Lower leg skin (tissue), 3 donors: ENCODE data around the gene TEC.

Experiments used
- CTCF ChIP-seq, 3 donors: fragments of 450-650 bp; IDR thresholded peaks; one replicate each; pipeline ENCODE4 v1.5.1; 2016; ENCODE audit warnings: antibody characterized with exemption in 3 of 3, mild to moderate bottlenecking in 3 of 3, moderate library complexity in 2 of 3
- POLR2A ChIP-seq, 2 donors: fragments of 450-650 bp; IDR thresholded peaks; one replicate each; pipeline ENCODE4 v1.6.1; 2016 to 2017; ENCODE audit warnings: antibody characterized with exemption in 2 of 2, mild to moderate bottlenecking in 1 of 2, moderate library complexity in 1 of 2

- no peak for TF ChIP-seq CTCF (IDR thresholded peaks at IDR 0.05)
- TF ChIP-seq POLR2A (IDR thresholded peaks at IDR 0.05): no peak
Observed at GRCh38 chr4:48105230-48105629, 164.4 kb downstream of the TEC start.
